IMR-90 (cell line): ENCODE measurements around the gene GLIS1. TPM values are rescaled to one million over a fixed set of nuclear protein-coding genes. Genes with fewer than 3 reads are reported as not detected.

ENCODE experiments used
- ATAC-seq: fragments of 200-7000 bp; cut with Tn5 transposase; 2 replicates; pipeline ENCODE4 v1.9.1; 2020; ENCODE audit warnings: low read depth, mild to moderate bottlenecking, moderate library complexity
- BruUV-seq: library from RNA; stranded (reverse); fragments of 400-500 nt; replicated peaks from 2 replicates; lab custom pipeline; 2021; lab: Mats Ljungman, UMichigan
- CTCF ChIA-PET: fragments of 300-600 bp; formaldehyde crosslinking; extraction: SDS; loops from one replicate; lab custom pipeline; 2021; ENCODE audit warnings: antibody characterized with exemption; lab: Yijun Ruan, JAX
- POLR2A ChIA-PET: fragments of 300-600 bp; sonication (Branson Sonifier 250); formaldehyde crosslinking; loops from one replicate; lab custom pipeline; 2022; ENCODE audit warnings: antibody characterized with exemption; ENCODE audit not compliant: unreplicated experiment; lab: Charles Lee
- DNase-seq: peaks from one replicate; pipeline ENCODE4 v3.0.0; 2013
- H2AFZ ChIP-seq: replicated peaks from 2 replicates; pipeline ENCODE3; 2013; ENCODE audit warnings: low read length, mild to moderate bottlenecking; ENCODE audit not compliant: poor library complexity
- H2AK5ac ChIP-seq: 2 replicates; pipeline ENCODE4 v1.6.1; 2013; ENCODE audit warnings: low read depth, low read length, inconsistent platforms
- H2AK9ac ChIP-seq: replicated peaks from 2 replicates; pipeline ENCODE3; 2013; ENCODE audit warnings: mild to moderate bottlenecking, low read depth, low read length, moderate library complexity; ENCODE audit not compliant: poor library complexity
- H2BK120ac ChIP-seq: 2 replicates; pipeline ENCODE4 v1.6.1; 2013; ENCODE audit warnings: low read depth, low read length, inconsistent platforms
- H2BK15ac ChIP-seq: 3 replicates; pipeline ENCODE4 v1.6.1; 2013; ENCODE audit warnings: low read depth, low read length, inconsistent platforms
- H2BK20ac ChIP-seq: 2 replicates; pipeline ENCODE4 v1.6.1; 2013; ENCODE audit warnings: low read depth, mild to moderate bottlenecking, inconsistent platforms, low read length, moderate library complexity
- H2BK5ac ChIP-seq: 2 replicates; pipeline ENCODE4 v1.6.1; 2013; ENCODE audit warnings: mild to moderate bottlenecking, low read depth, low read length, inconsistent platforms; ENCODE audit not compliant: poor library complexity, severe bottlenecking
- H3K14ac ChIP-seq: replicated peaks from 2 replicates; pipeline ENCODE4 v1.6.1; 2013; ENCODE audit warnings: low read depth, low read length, inconsistent platforms
- H3K18ac ChIP-seq: 2 replicates; pipeline ENCODE4 v1.6.1; 2013; ENCODE audit warnings: low read depth, low read length, control low read depth
- H3K23ac ChIP-seq: 2 replicates; pipeline ENCODE4 v1.6.1; 2013; ENCODE audit warnings: low read depth, low read length, inconsistent platforms
- H3K27ac ChIP-seq: 2 replicates; pipeline ENCODE4 v1.5.1; 2013; ENCODE audit warnings: mild to moderate bottlenecking, control low read depth, low read length; ENCODE audit not compliant: insufficient read depth
- H3K27me3 ChIP-seq: 2 replicates; pipeline ENCODE4 v1.6.1; 2013; ENCODE audit warnings: low read length; ENCODE audit not compliant: control insufficient read depth, insufficient read depth
- H3K36me3 ChIP-seq: 2 replicates; pipeline ENCODE4 v1.6.1; 2013; ENCODE audit warnings: low read length, mixed read lengths; ENCODE audit not compliant: control insufficient read depth, insufficient read depth
- H3K4ac ChIP-seq: 2 replicates; pipeline ENCODE4 v1.6.1; 2013; ENCODE audit warnings: low read depth, low read length, inconsistent platforms
- H3K4me1 ChIP-seq: 2 replicates; pipeline ENCODE4 v1.6.1; 2013; ENCODE audit warnings: low read length, mixed read lengths; ENCODE audit not compliant: control insufficient read depth, insufficient read depth
- H3K4me2 ChIP-seq: 2 replicates; pipeline ENCODE4 v1.6.1; 2013; ENCODE audit warnings: low read depth, mild to moderate bottlenecking, control low read depth, low read length, moderate library complexity
- H3K4me3 ChIP-seq: 2 replicates; pipeline ENCODE4 v1.5.1; 2013; ENCODE audit warnings: low read depth, mild to moderate bottlenecking, control low read depth, low read length, moderate library complexity; ENCODE audit not compliant: insufficient read depth
- H3K56ac ChIP-seq: 2 replicates; pipeline ENCODE4 v1.6.1; 2013; ENCODE audit warnings: low read length, inconsistent platforms; ENCODE audit not compliant: insufficient read depth; ENCODE audit errors: extremely low read depth
- H3K79me1 ChIP-seq, 2 experiments: 2 replicates each; pipeline ENCODE4 v1.6.1; 2013; ENCODE audit warnings: low read length in 2 of 2, inconsistent platforms in 1 of 2, low read depth in 1 of 2
- H3K9ac ChIP-seq: 2 replicates; pipeline ENCODE4 v1.6.1; 2013; ENCODE audit warnings: low read depth, low read length, control low read depth
- H3K9me1 ChIP-seq: 2 replicates; pipeline ENCODE4 v1.6.1; 2013; ENCODE audit warnings: low read length, inconsistent platforms; ENCODE audit not compliant: insufficient read depth
- H3K9me3 ChIP-seq: 2 replicates; pipeline ENCODE4 v1.6.1; 2013; ENCODE audit warnings: low read length; ENCODE audit not compliant: control insufficient read depth, insufficient read depth
- H4K20me1 ChIP-seq: 2 replicates; pipeline ENCODE4 v1.6.1; 2013; ENCODE audit warnings: low read length, inconsistent platforms; ENCODE audit not compliant: insufficient read depth
- H4K5ac ChIP-seq: 2 replicates; pipeline ENCODE4 v1.6.1; 2013; ENCODE audit warnings: mild to moderate bottlenecking, low read depth, low read length, control low read depth
- H4K8ac ChIP-seq, 2 experiments: 2 replicates each; pipeline ENCODE4 v1.6.1; 2013; ENCODE audit warnings: low read depth in 2 of 2, low read length in 2 of 2, control low read depth in 1 of 2, inconsistent platforms in 1 of 2
- H4K91ac ChIP-seq: 2 replicates; pipeline ENCODE4 v1.6.1; 2013; ENCODE audit warnings: low read depth, low read length, inconsistent platforms; ENCODE audit not compliant: insufficient read depth
- CEBPB ChIP-seq: IDR thresholded peaks from 2 replicates; pipeline ENCODE4 v1.6.1; 2012; ENCODE audit warnings: low read depth, low read length, improper control_type of control experiment
- CHD1 ChIP-seq: IDR thresholded peaks from 2 replicates; pipeline ENCODE4 v1.6.1; 2012; ENCODE audit warnings: low read depth, low read length, improper control_type of control experiment
- CTCF ChIP-seq: conservative IDR thresholded peaks from 2 replicates; pipeline ENCODE4 v1.5.1; 2012; ENCODE audit warnings: mild to moderate bottlenecking, low read depth, low read length, improper control_type of control experiment
- FOS ChIP-seq: fragments of 150-350 bp; IDR thresholded peaks from 2 replicates; pipeline ENCODE4 v1.6.1; 2016; ENCODE audit warnings: low read depth, low read length
- MAFK ChIP-seq: IDR thresholded peaks from 2 replicates; pipeline ENCODE4 v1.6.1; 2012; ENCODE audit warnings: low read depth, low read length, improper control_type of control experiment
- MAZ ChIP-seq: IDR thresholded peaks from 2 replicates; pipeline ENCODE4 v1.6.1; 2012; ENCODE audit warnings: low read depth, mild to moderate bottlenecking, low read length, improper control_type of control experiment, moderate library complexity, borderline replicate concordance
- NFE2L2 ChIP-seq: fragments of 150-350 bp; IDR thresholded peaks from 2 replicates; pipeline ENCODE4 v1.6.1; 2016; ENCODE audit warnings: low read depth, mild to moderate bottlenecking, low read length
- POLR2A ChIP-seq: IDR thresholded peaks from 2 replicates; pipeline ENCODE4 v1.6.1; 2012; ENCODE audit warnings: mild to moderate bottlenecking, low read depth, low read length
- RAD21 ChIP-seq: IDR thresholded peaks from 2 replicates; pipeline ENCODE4 v1.6.1; 2012; ENCODE audit warnings: low read length, improper control_type of control experiment
- RCOR1 ChIP-seq: IDR thresholded peaks from 2 replicates; pipeline ENCODE4 v1.6.1; 2012; ENCODE audit warnings: mild to moderate bottlenecking, low read length, improper control_type of control experiment; ENCODE audit not compliant: insufficient replicate concordance
- SMC3 ChIP-seq: fragments of 150-350 bp; IDR thresholded peaks from 2 replicates; pipeline ENCODE4 v1.6.1; 2016; ENCODE audit warnings: low read depth, mild to moderate bottlenecking, antibody characterized with exemption, low read length, moderate library complexity
- WGBS, 2 experiments: methylation state at CpG; one replicate each; pipeline versions ENCODE4 v1.1.5 to v1.1.7; 2013; ENCODE audit warnings: missing lambda C conversion rate in 2 of 2; ENCODE audit not compliant: insufficient read length in 1 of 2; ENCODE audit errors: extremely low coverage in 2 of 2; 5-methylcytosine and 5-hydroxymethylcytosine counted together
- dilution Hi-C: fragments of 300-500 bp; cut with HindIII; formaldehyde crosslinking; loops from one replicate; pipeline ENCODE4 v1.14.3; 2018; ENCODE audit warnings: low sequenced_read_pairs; ENCODE audit not compliant: unreplicated experiment
- in situ Hi-C: fragments of 300-500 bp; cut with MboI; formaldehyde crosslinking; loops from 3 replicates; pipeline ENCODE4 v1.14.3; 2019; ENCODE audit warnings: low sequenced_read_pairs, inconsistent platforms, mixed read lengths
- intact Hi-C: fragments of 100-400 bp; cut with micrococcal nuclease; formaldehyde crosslinking; loops from 2 replicates; pipeline ENCODE4 v1.10.0; 2022
- polyA plus RNA-seq, 3 experiments: library from polyadenylated mRNA; depleted of rRNA; stranded (reverse); fragments of >200 nt; gene quantifications; 2 replicates each; pipeline ENCODE4 v1.2.3, GENCODE V29; 2012; ENCODE audit warnings: low replicate concordance in 1 of 3
- total RNA-seq: library from RNA; depleted of rRNA; stranded (reverse); fragments of >200 nt; gene quantifications from 2 replicates; pipeline ENCODE4 v1.2.3, GENCODE V29; 2012

The GLIS1 gene
- total and polyA plus RNA-seq, 2 of the 4 experiments (the other 2 are of a cell fraction) = 0.18 to 2.3 TPM

DNA sequence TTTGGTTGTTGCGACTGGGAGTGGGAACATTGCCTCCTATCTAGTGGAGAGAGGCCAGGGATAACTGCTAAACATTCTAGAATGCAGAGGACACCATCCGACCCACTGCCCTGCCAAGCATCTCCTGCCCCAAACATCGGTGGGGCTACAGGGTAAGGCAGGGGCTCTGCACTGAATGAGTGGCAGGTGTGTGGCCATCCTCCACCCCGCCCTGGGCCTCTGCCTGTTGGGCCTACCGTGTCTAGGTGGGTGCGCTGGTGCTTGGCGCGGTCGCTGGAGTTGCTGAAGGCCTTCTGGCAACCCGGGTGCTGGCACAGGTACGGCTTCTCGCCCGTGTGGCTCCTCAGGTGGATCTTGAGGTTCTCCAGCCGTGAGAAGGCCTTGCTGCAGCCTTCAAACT is 209.4 kb downstream of the GLIS1 start:
- Histone ChIP-seq H3K56ac (no peak overlapping the region), H4K91ac (no peak overlapping the region), H2AK5ac (no peak overlapping the region), H4K5ac (no peak overlapping the region), H3K4ac (no peak overlapping the region), H3K27me3 (no peaks in the 10 kb centered on the region), H3K23ac (no peak overlapping the region), H2BK20ac (no peak overlapping the region), H2AFZ (no peak overlapping the region), H3K9ac (no peak overlapping the region), H3K27ac (no peak overlapping the region), H3K36me3 (no peaks in the 10 kb centered on the region; the same call in 1 of the 2 replicates), H3K4me2 (no peak overlapping the region), H3K9me3 (no peaks in the 10 kb centered on the region), H2BK15ac (no peak overlapping the region), H4K8ac (no peak overlapping the region), H3K14ac (no peak overlapping the region), H3K4me1 (peaks cover 16% of the 10 kb centered on the region), H3K79me1 (no peaks in the 10 kb centered on the region; a peak in 1 of 4 replicates), H4K20me1 (no peaks in the 10 kb centered on the region; the same call in 1 of the 2 replicates), H3K9me1 (peaks cover 7% of the 10 kb centered on the region), H2BK120ac (no peak overlapping the region), H3K18ac (no peak overlapping the region), H3K4me3 (no peak overlapping the region), H2AK9ac (no peak overlapping the region), H2BK5ac (no peak overlapping the region)
- TF ChIP-seq NFE2L2 = no peak
- TF ChIP-seq MAZ = no peak
- no peak for TF ChIP-seq RCOR1
- TF ChIP-seq SMC3 = no peak
- TF ChIP-seq POLR2A = no peak
- TF ChIP-seq RAD21 = no peak
- no peak for TF ChIP-seq CHD1
- TF ChIP-seq CEBPB = no peak
- no peak for TF ChIP-seq MAFK
- no peak for TF ChIP-seq FOS
- no peak for TF ChIP-seq CTCF
- CTCF ChIA-PET = no interaction called here
- dilution Hi-C loops (no loop called here), intact Hi-C loops (no loop called here), in situ Hi-C loops (no loop called here)
- POLR2A ChIA-PET = no interaction called here
- ATAC-seq (no peak), DNase-seq (no peak)
- 100% methylated on average over 1 of the region's 14 CpGs; no CpG with 5 or more reads in 1 of the 2 experiments for WGBS, 2 experiments
- BruUV-seq = no TSS peak
